ENCODE results near the gene LMNTD2.

LMNTD2 gene

DNA sequence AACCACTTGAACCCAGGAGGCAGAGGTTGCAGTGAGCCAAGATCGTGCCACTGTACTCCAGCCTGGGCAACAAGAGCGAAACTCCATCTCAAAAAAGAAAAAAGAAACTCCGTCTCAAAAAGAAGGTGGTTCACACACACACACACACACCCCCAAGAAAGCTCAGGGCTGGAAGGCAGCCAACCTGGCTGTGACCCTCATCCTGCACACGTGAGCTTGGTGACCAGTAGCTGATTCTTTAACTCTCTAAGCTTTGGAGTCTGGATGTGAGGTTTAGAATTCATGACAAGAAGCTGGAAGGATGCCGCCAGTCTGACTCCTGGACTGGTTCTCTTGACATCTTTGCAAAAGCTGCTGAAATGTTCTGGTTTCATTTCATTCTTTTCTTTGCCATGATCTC lies 51.6 kb downstream of the LMNTD2 start:
- Histone ChIP-seq H3K18ac (ENCODE audit: low read length) (no peak overlapping the region), H4K5ac (ENCODE audit: low read length) (no peak overlapping the region), H2BK120ac (ENCODE audit: low read depth, low read length) (no peak overlapping the region), H2BK15ac (replicated peaks; ENCODE audit: low read depth) (no peak overlapping the region), H2AK5ac (ENCODE audit: low read length) (no peak overlapping the region), H2BK5ac (ENCODE audit: low read length) (no peak overlapping the region), H3K4ac (ENCODE audit: low read depth, low read length) (no peak overlapping the region), H3K4me1 (ENCODE audit: control insufficient read depth, low read depth, low read length) (no peaks in the 10 kb centered on the region), H3K9ac (ENCODE audit: low read length) (no peak overlapping the region), H4K8ac (ENCODE audit: low read depth, low read length) (no peak overlapping the region), H3K27ac (ENCODE audit: low read depth, low read length) (no peak overlapping the region), H3K56ac (ENCODE audit: low read length) (no peak overlapping the region), H3K4me2 (ENCODE audit: low read length) (no peak overlapping the region), H3K79me1 (ENCODE audit: low read length) (peaks cover 4% of the 10 kb centered on the region), H3K4me3 (ENCODE audit: low read length) (no peak overlapping the region), H3K79me2 (ENCODE audit: control insufficient read depth, insufficient read depth, low read length) (peaks cover 11% of the 10 kb centered on the region), H3K36me3 (ENCODE audit: control insufficient read depth, insufficient read depth, low read length) (no peaks in the 10 kb centered on the region), H3K23ac (ENCODE audit: low read length) (no peak overlapping the region), H3K27me3 (ENCODE audit: insufficient read depth, low read length, poor library complexity) (no peaks in the 10 kb centered on the region)
- no peak for DNase-seq
- no CpG with 5 or more reads among the region's 5 CpGs for WGBS (ENCODE audit: extremely low coverage, insufficient coverage, low lambda C conversion rate)

DNA sequence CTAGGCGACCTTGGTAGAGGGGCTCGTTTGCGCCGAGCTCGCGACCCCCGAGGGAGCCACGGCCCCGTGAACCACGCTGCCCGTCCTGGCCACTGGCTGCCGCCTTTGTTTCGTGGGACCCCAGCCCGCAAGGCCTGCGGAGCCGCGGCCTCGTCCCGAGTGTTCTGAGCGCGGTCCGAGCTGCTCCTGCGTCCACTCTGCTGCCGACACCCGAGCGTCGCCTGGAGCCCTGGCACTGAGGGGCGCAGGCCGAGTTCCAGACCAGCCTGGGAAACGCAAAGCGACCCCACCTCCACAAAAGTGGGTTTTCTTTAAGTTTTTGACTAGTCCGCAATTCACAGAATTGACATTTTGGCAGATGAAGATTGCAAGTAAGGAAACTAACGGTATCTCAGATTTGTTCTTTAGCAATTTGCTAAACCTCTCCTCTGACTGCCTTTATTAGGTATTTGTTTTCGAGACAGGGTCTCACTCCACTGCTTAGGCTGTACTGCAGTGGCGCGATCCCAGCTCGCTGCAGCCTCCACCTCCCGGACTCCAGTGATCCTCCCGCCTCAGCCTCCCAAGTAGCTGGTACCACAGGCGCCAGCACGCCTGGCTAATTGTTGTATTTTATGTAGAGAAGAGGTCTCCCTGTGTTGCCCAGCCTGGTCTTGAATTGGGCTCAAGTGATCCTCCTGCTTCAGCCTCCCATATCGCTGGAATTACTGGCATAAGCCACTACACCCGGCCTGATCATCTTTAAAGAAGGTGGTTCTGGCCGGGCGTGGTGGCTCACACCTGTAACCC lies 52.6 kb downstream of the LMNTD2 start:
- Histone ChIP-seq H2BK5ac (ENCODE audit: low read length) (no peak overlapping the region), H2BK120ac (ENCODE audit: low read depth, low read length) (no peak overlapping the region), H3K4me2 (ENCODE audit: low read length) (peak overlapping the region; percentile 87), H3K79me1 (ENCODE audit: low read length) (peaks cover 6% of the 10 kb centered on the region), H3K4ac (ENCODE audit: low read depth, low read length) (no peak overlapping the region), H3K36me3 (ENCODE audit: control insufficient read depth, insufficient read depth, low read length) (no peaks in the 10 kb centered on the region), H3K79me2 (ENCODE audit: control insufficient read depth, insufficient read depth, low read length) (peaks cover 13% of the 10 kb centered on the region), H2BK15ac (replicated peaks; ENCODE audit: low read depth) (no peak overlapping the region), H3K27me3 (ENCODE audit: insufficient read depth, low read length, poor library complexity) (no peaks in the 10 kb centered on the region), H3K9ac (ENCODE audit: low read length) (peak overlapping the region; percentile 89), H3K18ac (ENCODE audit: low read length) (peak overlapping the region; percentile 65), H3K4me3 (ENCODE audit: low read length) (peak overlapping the region; percentile 69), H3K27ac (ENCODE audit: low read depth, low read length) (no peak overlapping the region), H3K4me1 (ENCODE audit: control insufficient read depth, low read depth, low read length) (no peaks in the 10 kb centered on the region), H4K5ac (ENCODE audit: low read length) (no peak overlapping the region), H3K56ac (ENCODE audit: low read length) (peak overlapping the region; percentile 91), H2AK5ac (ENCODE audit: low read length) (no peak overlapping the region), H4K8ac (ENCODE audit: low read depth, low read length) (no peak overlapping the region), H3K23ac (ENCODE audit: low read length) (peak overlapping the region; percentile 94)
- whole genome bisulfite sequencing (ENCODE audit: extremely low coverage, insufficient coverage, low lambda C conversion rate): no CpG with 5 or more reads among the region's 45 CpGs
- DNase-seq: peak; percentile 18

DNA sequence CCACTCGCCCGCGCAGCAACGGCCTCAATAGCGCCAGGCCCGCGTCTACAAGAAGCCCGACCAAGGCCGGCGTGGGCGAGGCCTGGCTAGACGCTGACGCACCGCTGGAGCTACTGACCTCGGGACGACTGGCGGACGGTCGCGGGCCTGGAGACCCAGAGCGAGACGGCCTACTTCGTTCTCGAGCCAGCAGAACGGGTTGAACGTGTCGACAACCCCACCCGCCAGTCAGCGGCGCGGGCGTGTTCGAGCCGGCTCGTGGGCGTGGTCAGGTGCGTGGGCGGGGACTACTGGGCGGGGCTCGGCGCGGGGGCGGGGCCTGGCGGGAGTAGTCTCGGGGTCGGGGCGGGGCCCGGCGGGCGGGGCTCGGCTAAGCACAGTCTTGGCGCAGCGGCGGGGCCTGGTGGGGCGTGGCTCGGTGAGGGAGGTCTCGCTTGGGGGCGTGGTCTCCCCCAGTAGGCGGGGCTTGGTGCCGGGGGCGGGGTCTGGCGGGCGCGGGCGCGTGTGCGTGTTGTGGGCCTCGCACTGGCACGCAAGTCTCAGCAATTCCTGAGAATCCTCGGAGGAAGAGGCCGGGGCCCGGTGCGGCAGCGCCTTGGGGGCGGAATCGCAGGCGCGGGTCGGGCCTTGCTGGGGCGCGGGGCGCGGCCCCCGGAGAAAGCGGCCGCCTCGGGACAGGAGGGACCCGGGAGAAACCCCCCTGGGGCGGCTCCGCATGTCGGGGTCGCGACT lies 53.4 kb downstream of the LMNTD2 start, which contains the start of gene RNH1:
RNH1 (minus strand) TSS at position 248 of the 732 bp plus-strand sequence. CDS start 5,080 bp downstream, outside the sequence.
- Histone ChIP-seq H4K5ac (ENCODE audit: low read length) (no peak within 1 kb of the TSS), H4K8ac (ENCODE audit: low read depth, low read length) (peak within 1 kb of the TSS; percentile 98)
- no CpG with 5 or more reads among the region's 93 CpGs for WGBS (ENCODE audit: extremely low coverage, insufficient coverage, low lambda C conversion rate)

GRCh38 chr11:506238-506994 lies 54.1 kb downstream of the LMNTD2 start:
- H3K4ac ChIP-seq (ENCODE audit: low read depth, low read length): peak overlapping the region; percentile 77
- DNase-seq: peak; percentile 98
- no CpG with 5 or more reads among the region's 71 CpGs for WGBS (ENCODE audit: extremely low coverage, insufficient coverage, low lambda C conversion rate)
- peak overlapping the region; percentile 98 for H4K8ac ChIP-seq (ENCODE audit: low read depth, low read length)
- H2BK5ac ChIP-seq (ENCODE audit: low read length): peak overlapping the region; percentile 70
- H3K4me3 ChIP-seq (ENCODE audit: low read length): peak overlapping the region; percentile 93
- H3K27ac ChIP-seq (ENCODE audit: low read depth, low read length): peak overlapping the region; percentile 97
- H2BK15ac ChIP-seq (replicated peaks; ENCODE audit: low read depth): no peak overlapping the region
- H3K18ac ChIP-seq (ENCODE audit: low read length): peak overlapping the region; percentile 93
- no peaks in the 10 kb centered on the region for H3K4me1 ChIP-seq (ENCODE audit: control insufficient read depth, low read depth, low read length)
- H4K5ac ChIP-seq (ENCODE audit: low read length): no peak overlapping the region
- H3K27me3 ChIP-seq (ENCODE audit: insufficient read depth, low read length, poor library complexity): no peaks in the 10 kb centered on the region
- H3K4me2 ChIP-seq (ENCODE audit: low read length): peak overlapping the region; percentile 93
- peaks cover 13% of the 10 kb centered on the region for H3K79me2 ChIP-seq (ENCODE audit: control insufficient read depth, insufficient read depth, low read length)
- peak overlapping the region; percentile 99 for H3K9ac ChIP-seq (ENCODE audit: low read length)
- no peaks in the 10 kb centered on the region for H3K36me3 ChIP-seq (ENCODE audit: control insufficient read depth, insufficient read depth, low read length)
- peak overlapping the region; percentile 97 for H3K23ac ChIP-seq (ENCODE audit: low read length)
- no peak overlapping the region for H2AK5ac ChIP-seq (ENCODE audit: low read length)
- peak overlapping the region; percentile 100 for H3K56ac ChIP-seq (ENCODE audit: low read length)
- H2BK120ac ChIP-seq (ENCODE audit: low read depth, low read length): no peak overlapping the region
- peaks cover 6% of the 10 kb centered on the region for H3K79me1 ChIP-seq (ENCODE audit: low read length)

More for the DNA sequence above, 53.4 kb downstream of the LMNTD2 start, which contains the start of gene RNH1:
- Histone ChIP-seq H3K4ac (ENCODE audit: low read depth, low read length) (peak within 1 kb of the TSS; percentile 77), H3K27ac (ENCODE audit: low read depth, low read length) (peak within 1 kb of the TSS; percentile 97), H2BK15ac (replicated peaks; ENCODE audit: low read depth) (no peak within 1 kb of the TSS), H3K27me3 (ENCODE audit: insufficient read depth, low read length, poor library complexity) (no peaks in the 10 kb centered on the region), H3K9ac (ENCODE audit: low read length) (peak within 1 kb of the TSS; percentile 99), H3K4me3 (ENCODE audit: low read length) (peak within 1 kb of the TSS; percentile 93), H3K18ac (ENCODE audit: low read length) (peak within 1 kb of the TSS; percentile 93), H2BK5ac (ENCODE audit: low read length) (peak within 1 kb of the TSS; percentile 92), H3K4me2 (ENCODE audit: low read length) (peak within 1 kb of the TSS; percentile 93), H3K36me3 (ENCODE audit: control insufficient read depth, insufficient read depth, low read length) (no peaks in the 10 kb centered on the region), H3K79me2 (ENCODE audit: control insufficient read depth, insufficient read depth, low read length) (peaks cover 13% of the 10 kb centered on the region), H2BK120ac (ENCODE audit: low read depth, low read length) (no peak within 1 kb of the TSS), H3K23ac (ENCODE audit: low read length) (peak within 1 kb of the TSS; percentile 97), H3K4me1 (ENCODE audit: control insufficient read depth, low read depth, low read length) (no peaks in the 10 kb centered on the region), H3K56ac (ENCODE audit: low read length) (peak within 1 kb of the TSS; percentile 100), H2AK5ac (ENCODE audit: low read length) (no peak within 1 kb of the TSS), H3K79me1 (ENCODE audit: low read length) (peaks cover 6% of the 10 kb centered on the region)
- peak; percentile 94 for DNase-seq

DNA sequence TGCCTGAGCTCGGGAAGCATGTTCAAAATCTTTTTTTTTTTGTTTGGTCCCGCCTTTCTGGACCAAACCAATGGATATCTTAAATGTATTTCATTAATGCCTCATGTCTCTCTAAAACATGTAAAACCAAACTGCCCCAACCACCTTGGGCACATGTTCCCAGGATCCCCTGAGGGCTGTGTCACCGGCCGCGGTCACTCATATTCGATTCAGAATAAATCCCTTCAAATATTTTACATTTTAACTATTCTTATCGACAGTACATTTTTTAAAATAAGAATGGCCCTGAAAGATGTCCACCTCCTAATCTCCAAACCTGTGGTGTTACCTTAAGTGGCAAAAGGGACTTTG lies 55.6 kb downstream of the LMNTD2 start:
- Histone ChIP-seq H3K36me3 (ENCODE audit: control insufficient read depth, insufficient read depth, low read length) (peaks cover 4% of the 10 kb centered on the region), H3K79me2 (ENCODE audit: control insufficient read depth, insufficient read depth, low read length) (peaks cover 13% of the 10 kb centered on the region), H3K18ac (ENCODE audit: low read length) (no peak overlapping the region), H4K5ac (ENCODE audit: low read length) (no peak overlapping the region), H3K23ac (ENCODE audit: low read length) (no peak overlapping the region), H2BK15ac (replicated peaks; ENCODE audit: low read depth) (no peak overlapping the region), H3K79me1 (ENCODE audit: low read length) (peaks cover 6% of the 10 kb centered on the region), H2BK5ac (ENCODE audit: low read length) (no peak overlapping the region), H3K4me1 (ENCODE audit: control insufficient read depth, low read depth, low read length) (no peaks in the 10 kb centered on the region), H3K27me3 (ENCODE audit: insufficient read depth, low read length, poor library complexity) (no peaks in the 10 kb centered on the region), H3K4me2 (ENCODE audit: low read length) (no peak overlapping the region), H3K4me3 (ENCODE audit: low read length) (no peak overlapping the region), H3K9ac (ENCODE audit: low read length) (no peak overlapping the region), H3K27ac (ENCODE audit: low read depth, low read length) (no peak overlapping the region), H3K4ac (ENCODE audit: low read depth, low read length) (no peak overlapping the region), H2BK120ac (ENCODE audit: low read depth, low read length) (no peak overlapping the region), H3K56ac (ENCODE audit: low read length) (no peak overlapping the region), H4K8ac (ENCODE audit: low read depth, low read length) (no peak overlapping the region), H2AK5ac (ENCODE audit: low read length) (no peak overlapping the region)
- 100% methylated on average over 4 of the region's 7 CpGs for WGBS (ENCODE audit: extremely low coverage, insufficient coverage, low lambda C conversion rate)
- no peak for DNase-seq

Data from mesendoderm (in vitro differentiated cells).